ENCODE measurements around the gene FAM120B. TPM values are rescaled to one million over a fixed set of nuclear protein-coding genes. Genes with fewer than 3 reads are reported as not detected.

FAM120B gene
- total and polyA plus RNA-seq, 2 of the 4 experiments (the other 2 are of a cell fraction): 15.3 to 28.0 TPM

DNA sequence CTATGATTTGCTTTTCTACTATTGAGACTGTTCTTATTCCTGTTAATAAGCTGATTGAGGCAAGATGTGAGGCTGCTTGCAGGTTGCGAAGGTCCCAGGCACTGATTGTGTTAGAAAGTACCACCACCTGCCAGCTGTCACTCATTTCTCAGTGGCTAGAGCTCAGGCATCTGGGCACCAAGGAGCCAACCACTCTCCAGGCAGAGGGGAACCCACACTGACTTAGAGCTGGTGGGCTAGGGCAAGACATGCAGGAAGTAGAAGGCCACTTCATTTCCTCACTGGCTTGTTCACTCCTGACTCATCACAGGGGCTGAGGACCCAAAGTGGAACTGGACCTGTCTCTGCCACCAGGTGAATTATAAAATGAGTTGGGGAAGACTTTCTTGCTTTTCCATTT lies 7.9 kb upstream of the FAM120B start:
- Histone ChIP-seq H2BK5ac (ENCODE audit: low read depth, low read length, poor library complexity, severe bottlenecking) (no peak overlapping the region), H2BK120ac (ENCODE audit: low read depth, low read length) (no peak overlapping the region), H3K4me2 (ENCODE audit: low read depth, low read length) (no peak overlapping the region), H3K4ac (ENCODE audit: low read depth, low read length) (no peak overlapping the region), H3K4me3 (ENCODE audit: insufficient read depth, low read depth, low read length) (no peak overlapping the region), H2BK15ac (ENCODE audit: low read depth, low read length) (no peak overlapping the region), H2AK9ac (replicated peaks; ENCODE audit: low read depth, low read length, poor library complexity) (no peak overlapping the region), H3K18ac (ENCODE audit: low read depth, low read length) (no peak overlapping the region), H3K14ac (replicated peaks; ENCODE audit: low read depth, low read length) (no peak overlapping the region), H4K20me1 (ENCODE audit: insufficient read depth, low read length) (no peaks in the 10 kb centered on the region; the same call in 1 of the 2 replicates), H3K27me3 (ENCODE audit: control insufficient read depth, insufficient read depth, low read length) (peaks cover 52% of the 10 kb centered on the region), H3K23ac (ENCODE audit: low read depth, low read length) (no peak overlapping the region), H2AFZ (replicated peaks; ENCODE audit: low read length, poor library complexity) (no peak overlapping the region), H4K8ac (ENCODE audit: low read depth in 2 of 2, low read length in 2 of 2) (no peak overlapping the region), H3K36me3 (ENCODE audit: control insufficient read depth, insufficient read depth, low read length) (no peaks in the 10 kb centered on the region), H4K91ac (ENCODE audit: insufficient read depth, low read depth, low read length) (no peak overlapping the region), H3K9ac (ENCODE audit: low read depth, low read length) (no peak overlapping the region), H4K5ac (ENCODE audit: low read depth, low read length) (no peak overlapping the region), H3K4me1 (ENCODE audit: control insufficient read depth, insufficient read depth, low read length) (peaks cover 4% of the 10 kb centered on the region; the same call in 1 of the 2 replicates), H3K27ac (ENCODE audit: insufficient read depth, low read length) (no peak overlapping the region), H3K9me1 (ENCODE audit: insufficient read depth, low read length) (peaks cover 7% of the 10 kb centered on the region; the same call in 1 of the 2 replicates), H3K79me1 (ENCODE audit: low read depth in 1 of 2, low read length in 2 of 2) (no peaks in the 10 kb centered on the region), H3K56ac (ENCODE audit: extremely low read depth, insufficient read depth, low read length) (no peak overlapping the region), H2BK20ac (ENCODE audit: low read depth, low read length) (no peak overlapping the region), H3K9me3 (ENCODE audit: control insufficient read depth, insufficient read depth, low read length) (peaks cover 11% of the 10 kb centered on the region; the same call in 1 of the 2 replicates), H2AK5ac (ENCODE audit: low read depth, low read length) (no peak overlapping the region)
- no TSS peak for BruUV-seq (replicated peaks)
- ChIA-PET POLR2A (ENCODE audit: unreplicated experiment) (no interaction called here), CTCF (no interaction called here)
- DNase-seq: no peak
- in situ Hi-C loops (cut with MboI; ENCODE audit: low sequenced_read_pairs): no loop called here
- no peak for TF ChIP-seq CEBPB (IDR thresholded peaks at IDR 0.05; ENCODE audit: low read depth, low read length)
- TF ChIP-seq, protein P1, sequence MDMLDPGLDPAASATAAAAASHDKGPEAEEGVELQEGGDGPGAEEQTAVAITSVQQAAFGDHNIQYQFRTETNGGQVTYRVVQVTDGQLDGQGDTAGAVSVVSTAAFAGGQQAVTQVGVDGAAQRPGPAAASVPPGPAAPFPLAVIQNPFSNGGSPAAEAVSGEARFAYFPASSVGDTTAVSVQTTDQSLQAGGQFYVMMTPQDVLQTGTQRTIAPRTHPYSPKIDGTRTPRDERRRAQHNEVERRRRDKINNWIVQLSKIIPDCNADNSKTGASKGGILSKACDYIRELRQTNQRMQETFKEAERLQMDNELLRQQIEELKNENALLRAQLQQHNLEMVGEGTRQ (IDR thresholded peaks at IDR 0.05; ENCODE audit: low read depth, low read length): no peak
- no peak for TF ChIP-seq MAZ (IDR thresholded peaks at IDR 0.05; ENCODE audit: borderline replicate concordance, low read depth, low read length)
- TF ChIP-seq POLR2A (IDR thresholded peaks at IDR 0.05; ENCODE audit: low read depth, low read length): no peak
- no peak for TF ChIP-seq RFX5 (IDR thresholded peaks at IDR 0.05; ENCODE audit: low read depth, low read length)
- TF ChIP-seq, protein P2, sequence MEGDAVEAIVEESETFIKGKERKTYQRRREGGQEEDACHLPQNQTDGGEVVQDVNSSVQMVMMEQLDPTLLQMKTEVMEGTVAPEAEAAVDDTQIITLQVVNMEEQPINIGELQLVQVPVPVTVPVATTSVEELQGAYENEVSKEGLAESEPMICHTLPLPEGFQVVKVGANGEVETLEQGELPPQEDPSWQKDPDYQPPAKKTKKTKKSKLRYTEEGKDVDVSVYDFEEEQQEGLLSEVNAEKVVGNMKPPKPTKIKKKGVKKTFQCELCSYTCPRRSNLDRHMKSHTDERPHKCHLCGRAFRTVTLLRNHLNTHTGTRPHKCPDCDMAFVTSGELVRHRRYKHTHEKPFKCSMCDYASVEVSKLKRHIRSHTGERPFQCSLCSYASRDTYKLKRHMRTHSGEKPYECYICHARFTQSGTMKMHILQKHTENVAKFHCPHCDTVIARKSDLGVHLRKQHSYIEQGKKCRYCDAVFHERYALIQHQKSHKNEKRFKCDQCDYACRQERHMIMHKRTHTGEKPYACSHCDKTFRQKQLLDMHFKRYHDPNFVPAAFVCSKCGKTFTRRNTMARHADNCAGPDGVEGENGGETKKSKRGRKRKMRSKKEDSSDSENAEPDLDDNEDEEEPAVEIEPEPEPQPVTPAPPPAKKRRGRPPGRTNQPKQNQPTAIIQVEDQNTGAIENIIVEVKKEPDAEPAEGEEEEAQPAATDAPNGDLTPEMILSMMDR (conservative IDR thresholded peaks at IDR 0.05; ENCODE audit: low read depth, low read length): no peak
- TF ChIP-seq RCOR1 (IDR thresholded peaks at IDR 0.05; ENCODE audit: insufficient replicate concordance, low read length): no peak
- no peak for TF ChIP-seq RAD21 (IDR thresholded peaks at IDR 0.05; ENCODE audit: low read length)
- no peak for TF ChIP-seq NFE2L2 (IDR thresholded peaks at IDR 0.05; ENCODE audit: low read depth, low read length)
- TF ChIP-seq FOS (IDR thresholded peaks at IDR 0.05; ENCODE audit: low read depth, low read length): no peak
- TF ChIP-seq SMC3 (IDR thresholded peaks at IDR 0.05; ENCODE audit: low read depth, low read length): no peak
- TF ChIP-seq MXI1 (IDR thresholded peaks at IDR 0.05; ENCODE audit: borderline replicate concordance, low read depth, low read length): no peak
- no peak for TF ChIP-seq CHD1 (IDR thresholded peaks at IDR 0.05; ENCODE audit: low read depth, low read length)
- TF ChIP-seq MAFK (IDR thresholded peaks at IDR 0.05; ENCODE audit: low read depth, low read length): no peak
- TF ChIP-seq, protein P3, sequence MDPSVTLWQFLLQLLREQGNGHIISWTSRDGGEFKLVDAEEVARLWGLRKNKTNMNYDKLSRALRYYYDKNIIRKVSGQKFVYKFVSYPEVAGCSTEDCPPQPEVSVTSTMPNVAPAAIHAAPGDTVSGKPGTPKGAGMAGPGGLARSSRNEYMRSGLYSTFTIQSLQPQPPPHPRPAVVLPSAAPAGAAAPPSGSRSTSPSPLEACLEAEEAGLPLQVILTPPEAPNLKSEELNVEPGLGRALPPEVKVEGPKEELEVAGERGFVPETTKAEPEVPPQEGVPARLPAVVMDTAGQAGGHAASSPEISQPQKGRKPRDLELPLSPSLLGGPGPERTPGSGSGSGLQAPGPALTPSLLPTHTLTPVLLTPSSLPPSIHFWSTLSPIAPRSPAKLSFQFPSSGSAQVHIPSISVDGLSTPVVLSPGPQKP (IDR thresholded peaks at IDR 0.05; ENCODE audit: borderline replicate concordance, low read depth, low read length): no peak
- TF ChIP-seq BHLHE40 (IDR thresholded peaks at IDR 0.05; ENCODE audit: low read depth, low read length): no peak
- ATAC-seq (ENCODE audit: low read depth): no peak
- intact Hi-C loops (cut with micrococcal nuclease): loop anchor here (10.0 kb wide), 1 partner anchor 464 kb away; no protein-coding TSS in a partner anchor
- dilution Hi-C loops (cut with HindIII; ENCODE audit: low sequenced_read_pairs, unreplicated experiment): no loop called here
- WGBS, 2 experiments (ENCODE audit: extremely low coverage in 2 of 2, insufficient read length in 1 of 2): no CpG with 5 or more reads among the region's 1 CpG
